OCI-LY7 (cell line): ENCODE data around the gene MAS1L. TPM values are rescaled to one million over a fixed set of nuclear protein-coding genes. Genes with fewer than 3 reads are reported as not detected.

Experiments used
- BruUV-seq: library from RNA; stranded (reverse); fragments of 400-500 nt; replicated peaks from 2 replicates; lab custom pipeline; 2021; lab: Mats Ljungman, UMichigan
- CTCF ChIA-PET: fragments of 300-600 bp; sonication (Branson Sonifier 250); formaldehyde crosslinking; loops from one replicate; lab custom pipeline; 2022; ENCODE audit warnings: antibody characterized with exemption; ENCODE audit not compliant: unreplicated experiment; lab: Charles Lee
- POLR2A ChIA-PET: fragments of 300-600 bp; sonication (Branson Sonifier 250); formaldehyde crosslinking; loops from one replicate; lab custom pipeline; 2022; ENCODE audit warnings: antibody characterized with exemption; lab: Charles Lee
- DNase-seq: peaks from one replicate; pipeline ENCODE4 v3.0.0-alpha.2; 2015; ENCODE audit warnings: low spot score
- H2AFZ ChIP-seq: fragments of 200-600 bp; sonication (generic), shearing (Covaris generic); 2 replicates; pipeline ENCODE4 v1.6.1; 2014; ENCODE audit warnings: mild to moderate bottlenecking, antibody characterized with exemption, low read length, moderate library complexity
- H3K27ac ChIP-seq: fragments of 200-600 bp; sonication (generic); 2 replicates; pipeline ENCODE4 v1.5.1; 2014; ENCODE audit warnings: mixed run types, low read depth, mild to moderate bottlenecking, moderate library complexity, low read length, inconsistent platforms; ENCODE audit not compliant: poor library complexity, severe bottlenecking
- H3K36me3 ChIP-seq: fragments of 200-600 bp; sonication (generic); 2 replicates; pipeline ENCODE4 v1.6.1; 2014; ENCODE audit warnings: mild to moderate bottlenecking, antibody characterized with exemption, low read length, moderate library complexity, mixed read lengths; ENCODE audit not compliant: insufficient read depth
- H3K4me1 ChIP-seq: fragments of 200-600 bp; sonication (generic); 2 replicates; pipeline ENCODE4 v1.5.1; 2014; ENCODE audit warnings: mild to moderate bottlenecking, low read length; ENCODE audit not compliant: insufficient read depth, poor library complexity, severe bottlenecking
- H3K4me2 ChIP-seq: fragments of 200-600 bp; sonication (generic); 2 replicates; pipeline ENCODE4 v1.6.1; 2014; ENCODE audit warnings: mild to moderate bottlenecking, low read length
- H3K4me3 ChIP-seq: fragments of 200-600 bp; sonication (generic); 2 replicates; pipeline ENCODE4 v1.5.1; 2014; ENCODE audit warnings: mild to moderate bottlenecking, low read depth, low read length; ENCODE audit not compliant: poor library complexity, severe bottlenecking
- H3K79me2 ChIP-seq: fragments of 200-600 bp; sonication (generic); 2 replicates; pipeline ENCODE4 v1.6.1; 2016; ENCODE audit warnings: low read depth, mild to moderate bottlenecking, low read length, moderate library complexity, mixed read lengths; ENCODE audit not compliant: insufficient read depth
- H3K9me2 ChIP-seq: fragments of 200-600 bp; sonication (generic); 2 replicates; pipeline ENCODE4 v1.6.1; 2016; ENCODE audit warnings: mild to moderate bottlenecking, low read length, mixed read lengths; ENCODE audit not compliant: insufficient read depth
- H3K9me3 ChIP-seq: fragments of 200-600 bp; sonication (generic); 2 replicates; pipeline ENCODE4 v1.6.1; 2014; ENCODE audit warnings: mild to moderate bottlenecking, mixed run types, low read length, mixed read lengths
- H4K20me1 ChIP-seq: fragments of 200-600 bp; sonication (generic); 2 replicates; pipeline ENCODE4 v1.6.1; 2014; ENCODE audit warnings: mild to moderate bottlenecking, antibody characterized with exemption, low read length, moderate library complexity, mixed read lengths; ENCODE audit not compliant: insufficient read depth
- EZH2phosphoT487 ChIP-seq: fragments of 200-600 bp; sonication (generic); IDR thresholded peaks from 2 replicates; pipeline ENCODE4 v1.6.1; 2018; ENCODE audit warnings: low read depth, borderline replicate concordance, mild to moderate bottlenecking, mixed run types, antibody characterized with exemption, low read length, moderate library complexity, mixed read lengths
- intact Hi-C: fragments of 100-400 bp; cut with micrococcal nuclease; formaldehyde crosslinking; loops from one replicate; pipeline ENCODE4 v1.10.0; 2022; ENCODE audit not compliant: unreplicated experiment
- total RNA-seq, 2 experiments: library from RNA; depleted of rRNA in 1 of 2; stranded (reverse); fragments of >200 nt in 1 of 2; shearing (Covaris generic) in 1 of 2; gene quantifications; 2 replicates each; pipeline ENCODE4 v1.2.3, GENCODE V29; 2014 to 2022
- TF ChIP-seq, protein P1 (sequence below): fragments of 200-600 bp; sonication (generic); conservative IDR thresholded peaks from 2 replicates; pipeline ENCODE4 v1.5.1; 2014; ENCODE audit warnings: mild to moderate bottlenecking, antibody characterized with exemption, low read length, moderate library complexity, mixed read lengths

MAS1L gene
- total RNA-seq, 2 experiments from 2014 or later = not detected

DNA sequence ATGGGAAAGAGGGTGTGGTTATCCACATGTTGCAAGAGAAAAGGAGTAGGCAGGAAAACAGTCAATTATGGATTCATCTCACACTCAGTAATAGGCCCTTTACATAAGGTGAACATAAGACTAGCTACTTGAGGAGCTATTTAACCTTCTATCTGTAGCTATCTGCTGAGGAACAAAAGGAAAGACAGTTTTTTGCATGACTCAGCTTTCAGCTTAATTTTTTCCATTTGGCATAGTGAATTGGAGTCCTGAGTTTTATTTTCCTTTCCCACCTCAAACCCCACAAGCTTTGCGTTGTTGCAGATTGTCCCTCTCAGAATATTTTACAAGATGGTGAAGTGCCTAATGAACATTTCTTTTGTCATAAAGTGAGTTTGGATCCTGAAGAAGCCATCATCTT lies 39.4 kb upstream of the MAS1L start:
- DNase-seq = no peak
- Histone ChIP-seq H3K4me1 (no peaks in the 10 kb centered on the region), H4K20me1 (no peaks in the 10 kb centered on the region), H2AFZ (no peak overlapping the region), H3K4me3 (no peak overlapping the region), H3K4me2 (no peak overlapping the region), H3K9me2 (no peaks in the 10 kb centered on the region), H3K9me3 (no peaks in the 10 kb centered on the region), H3K36me3 (no peaks in the 10 kb centered on the region), H3K79me2 (no peaks in the 10 kb centered on the region), H3K27ac (no peak overlapping the region)
- intact Hi-C loops = no loop called here
- ChIA-PET CTCF (no interaction called here), POLR2A (no interaction called here)
- BruUV-seq = no TSS peak
- TF ChIP-seq EZH2phosphoT487 = no peak
- TF ChIP-seq, protein P1, sequence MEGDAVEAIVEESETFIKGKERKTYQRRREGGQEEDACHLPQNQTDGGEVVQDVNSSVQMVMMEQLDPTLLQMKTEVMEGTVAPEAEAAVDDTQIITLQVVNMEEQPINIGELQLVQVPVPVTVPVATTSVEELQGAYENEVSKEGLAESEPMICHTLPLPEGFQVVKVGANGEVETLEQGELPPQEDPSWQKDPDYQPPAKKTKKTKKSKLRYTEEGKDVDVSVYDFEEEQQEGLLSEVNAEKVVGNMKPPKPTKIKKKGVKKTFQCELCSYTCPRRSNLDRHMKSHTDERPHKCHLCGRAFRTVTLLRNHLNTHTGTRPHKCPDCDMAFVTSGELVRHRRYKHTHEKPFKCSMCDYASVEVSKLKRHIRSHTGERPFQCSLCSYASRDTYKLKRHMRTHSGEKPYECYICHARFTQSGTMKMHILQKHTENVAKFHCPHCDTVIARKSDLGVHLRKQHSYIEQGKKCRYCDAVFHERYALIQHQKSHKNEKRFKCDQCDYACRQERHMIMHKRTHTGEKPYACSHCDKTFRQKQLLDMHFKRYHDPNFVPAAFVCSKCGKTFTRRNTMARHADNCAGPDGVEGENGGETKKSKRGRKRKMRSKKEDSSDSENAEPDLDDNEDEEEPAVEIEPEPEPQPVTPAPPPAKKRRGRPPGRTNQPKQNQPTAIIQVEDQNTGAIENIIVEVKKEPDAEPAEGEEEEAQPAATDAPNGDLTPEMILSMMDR = no peak

DNA sequence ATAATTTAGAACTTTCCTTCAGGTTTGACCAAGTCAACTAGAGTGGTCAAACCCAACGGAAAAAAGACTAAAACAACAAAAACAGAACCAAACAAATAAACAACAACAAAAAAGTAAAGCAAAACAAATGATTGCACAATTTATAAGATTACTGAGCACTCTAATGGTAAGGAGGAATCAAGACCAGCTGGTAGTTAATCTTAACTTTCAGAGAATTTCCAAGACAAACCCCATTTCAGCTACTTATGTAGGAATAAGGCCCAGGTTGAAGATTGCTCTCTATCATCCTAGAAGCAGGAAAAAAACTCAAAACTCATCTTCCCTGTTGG lies 37.5 kb upstream of the MAS1L start:
- DNase-seq = no peak
- Histone ChIP-seq H3K4me3 (no peak overlapping the region), H3K79me2 (no peaks in the 10 kb centered on the region), H3K27ac (no peak overlapping the region), H4K20me1 (no peaks in the 10 kb centered on the region), H3K36me3 (no peaks in the 10 kb centered on the region), H2AFZ (no peak overlapping the region), H3K9me3 (no peaks in the 10 kb centered on the region), H3K9me2 (no peaks in the 10 kb centered on the region), H3K4me1 (no peaks in the 10 kb centered on the region), H3K4me2 (no peak overlapping the region)
- CTCF ChIA-PET = no interaction called here
- POLR2A ChIA-PET = interaction anchor here (0.6 kb wide), 1 partner anchor 14 kb away, joined by 3 read pairs; no protein-coding TSS in a partner anchor
- no TSS peak for BruUV-seq
- intact Hi-C loops = no loop called here
- TF ChIP-seq, protein P1 = no peak

DNA sequence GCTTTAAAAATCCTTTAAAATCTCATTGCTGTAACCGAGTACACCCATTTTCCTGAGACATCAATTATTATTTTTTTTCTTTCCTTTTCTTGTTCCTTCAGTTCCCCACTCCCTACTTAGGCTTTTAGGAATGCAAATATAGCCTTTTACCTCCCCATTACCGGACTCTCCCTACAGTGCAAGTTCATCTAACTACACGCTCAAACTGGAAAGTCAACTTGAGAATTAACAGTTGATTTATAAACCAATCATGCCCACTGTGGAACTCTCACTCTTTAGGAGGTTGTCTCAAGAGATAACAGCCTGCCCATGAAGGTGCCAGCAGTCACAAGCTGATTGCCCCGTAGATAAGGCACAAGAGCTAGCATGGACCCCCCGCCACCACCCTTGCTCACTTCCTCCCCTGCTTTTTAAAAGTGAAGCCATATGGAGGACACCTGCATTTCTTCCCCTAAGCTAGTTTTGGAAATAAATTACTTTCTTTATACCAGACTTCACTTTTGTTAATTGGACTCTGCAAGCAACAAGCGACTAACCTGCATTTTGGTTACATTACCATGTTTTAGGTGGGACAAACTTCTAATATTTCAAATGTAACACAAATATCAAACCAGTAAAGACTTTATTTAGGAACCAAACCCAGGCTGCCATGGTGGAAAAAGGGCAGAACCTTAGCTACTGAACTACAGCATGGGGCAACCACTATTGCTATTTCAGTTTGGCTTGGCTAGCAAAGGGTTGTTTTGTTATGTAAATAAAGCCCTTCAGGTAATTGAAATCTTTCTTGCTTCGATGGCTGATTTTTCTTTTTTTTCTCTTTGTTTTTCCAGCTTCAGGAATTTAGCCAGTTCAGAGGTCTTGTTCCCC lies 36.9 kb upstream of the MAS1L start:
- CTCF ChIA-PET = no interaction called here
- no peak for TF ChIP-seq EZH2phosphoT487
- TF ChIP-seq, protein P1 = no peak
- no peak for DNase-seq
- Histone ChIP-seq H3K27ac (no peak overlapping the region), H3K9me3 (no peaks in the 10 kb centered on the region), H4K20me1 (no peaks in the 10 kb centered on the region), H3K79me2 (no peaks in the 10 kb centered on the region), H3K9me2 (no peaks in the 10 kb centered on the region), H3K36me3 (no peaks in the 10 kb centered on the region), H3K4me2 (no peak overlapping the region), H3K4me3 (no peak overlapping the region), H2AFZ (no peak overlapping the region), H3K4me1 (no peaks in the 10 kb centered on the region)
- intact Hi-C loops = no loop called here
- POLR2A ChIA-PET = no interaction called here
- no TSS peak for BruUV-seq
